ENCODE results near the gene NDST3. TPM values are rescaled to one million over a fixed set of nuclear protein-coding genes. Genes with fewer than 3 reads are reported as not detected.

The NDST3 gene
- polyA plus RNA-seq, 1 donor: 0.85 TPM

DNA sequence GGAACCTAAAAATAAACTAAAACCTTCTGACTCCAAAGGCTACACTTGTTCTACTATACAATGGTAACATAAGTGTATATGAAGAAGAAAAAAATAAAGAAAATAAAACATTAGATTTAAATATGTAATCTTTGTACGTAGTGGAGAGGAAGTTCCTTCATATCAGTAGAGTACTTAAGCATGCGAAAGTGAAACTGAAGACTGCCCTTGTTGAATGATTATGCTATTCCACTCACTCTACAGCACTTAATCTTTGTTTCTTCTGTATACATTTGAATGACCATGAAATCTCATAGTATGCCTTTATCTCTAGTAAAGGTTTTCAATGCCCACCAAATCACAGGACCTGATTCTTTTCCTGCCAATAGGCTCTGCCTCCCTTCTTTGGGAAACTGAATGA, 78.9 kb downstream of the NDST3 start:
- Histone ChIP-seq H3K4me3 (ENCODE audit: low read length) (no peak overlapping the region), H3K9me3 (ENCODE audit: control insufficient read depth, low read depth, low read length) (no peaks in the 10 kb centered on the region), H3K4me1 (ENCODE audit: control insufficient read depth, insufficient read depth, low read length) (no peaks in the 10 kb centered on the region), H3K36me3 (ENCODE audit: control insufficient read depth, insufficient read depth, low read length) (no peaks in the 10 kb centered on the region), H3K27ac (ENCODE audit: low read length) (no peak overlapping the region), H3K27me3 (ENCODE audit: control insufficient read depth, insufficient read depth, low read length) (no peaks in the 10 kb centered on the region)
- 50% methylated on average over 1 of the region's 2 CpGs for WGBS (ENCODE audit: insufficient coverage, low lambda C conversion rate)
- peak in 1 of 2 donors; percentile 20 for DNase-seq

GRCh38 chr4:118114720-118115119, 80.4 kb downstream of the NDST3 start:
- DNase-seq: no peak
- Histone ChIP-seq H3K4me3 (ENCODE audit: low read length) (no peak overlapping the region), H3K36me3 (ENCODE audit: control insufficient read depth, insufficient read depth, low read length) (no peaks in the 10 kb centered on the region), H3K4me1 (ENCODE audit: control insufficient read depth, insufficient read depth, low read length) (no peaks in the 10 kb centered on the region), H3K27me3 (ENCODE audit: control insufficient read depth, insufficient read depth, low read length) (no peaks in the 10 kb centered on the region), H3K27ac (ENCODE audit: low read length) (no peak overlapping the region), H3K9me3 (ENCODE audit: control insufficient read depth, low read depth, low read length) (no peaks in the 10 kb centered on the region)
- 100% methylated on average over 1 of the region's 3 CpGs for WGBS (ENCODE audit: insufficient coverage, low lambda C conversion rate)

DNA sequence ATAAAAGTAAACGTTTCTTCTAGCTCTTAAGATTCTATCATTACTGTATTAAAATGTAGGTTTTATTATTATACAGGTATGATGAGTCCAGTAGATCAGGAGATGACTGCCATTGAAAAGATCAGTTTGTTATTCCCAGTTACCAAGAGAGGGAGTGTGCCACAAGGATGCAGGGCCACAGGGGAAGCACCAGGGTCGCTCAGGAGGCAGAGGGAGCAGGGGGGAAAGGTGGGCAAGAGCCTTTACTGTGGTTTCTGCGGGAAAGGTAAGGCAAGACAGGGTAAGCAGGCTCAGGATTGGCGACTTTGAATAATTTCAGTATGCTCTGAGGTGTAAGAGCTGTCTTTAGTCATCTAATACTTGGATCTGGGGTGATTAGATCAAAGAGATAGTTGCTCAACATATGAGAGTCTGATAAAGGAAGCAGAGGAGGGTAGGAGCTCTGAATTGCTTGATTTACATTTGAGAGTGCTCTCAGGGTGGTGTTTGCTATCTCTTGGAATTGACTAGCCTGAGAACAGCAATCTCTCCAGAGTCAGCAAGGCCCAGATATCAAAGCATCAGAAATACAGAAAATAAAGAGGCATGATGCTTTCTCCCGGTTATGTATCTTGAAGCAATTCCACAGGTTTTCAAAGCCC, 86.0 kb downstream of the NDST3 start:
- H3K4me1 ChIP-seq (ENCODE audit: control insufficient read depth, insufficient read depth, low read length): no peaks in the 10 kb centered on the region
- no peaks in the 10 kb centered on the region for H3K27me3 ChIP-seq (ENCODE audit: control insufficient read depth, insufficient read depth, low read length)
- DNase-seq: no peak
- H3K27ac ChIP-seq (ENCODE audit: low read length): no peak overlapping the region
- no peak overlapping the region for H3K4me3 ChIP-seq (ENCODE audit: low read length)
- H3K9me3 ChIP-seq (ENCODE audit: control insufficient read depth, low read depth, low read length): no peaks in the 10 kb centered on the region
- no peaks in the 10 kb centered on the region for H3K36me3 ChIP-seq (ENCODE audit: control insufficient read depth, insufficient read depth, low read length)
- 100% methylated on average over 1 of the region's 5 CpGs for WGBS (ENCODE audit: insufficient coverage, low lambda C conversion rate)

DNA sequence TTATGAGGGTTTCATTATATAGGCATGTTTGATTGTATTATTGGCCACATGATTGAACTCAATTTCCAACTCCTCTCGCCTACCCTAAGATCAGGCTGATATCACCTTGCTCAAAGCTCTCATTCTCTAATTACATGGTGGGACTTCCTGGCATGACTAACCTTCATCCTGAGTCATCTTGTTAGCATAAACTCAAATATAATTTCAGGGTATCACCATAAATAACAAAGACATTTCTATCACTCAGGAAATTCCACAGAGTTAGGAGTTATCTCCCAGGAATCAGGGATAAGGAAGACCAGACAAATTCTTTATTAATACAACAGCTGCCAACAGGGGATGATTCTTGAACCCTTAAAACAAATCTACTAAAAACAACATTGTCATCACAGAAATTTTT, 90.7 kb downstream of the NDST3 start:
- H3K27ac ChIP-seq (ENCODE audit: low read length): no peak overlapping the region
- no peak for DNase-seq
- H3K4me3 ChIP-seq (ENCODE audit: low read length): no peak overlapping the region
- WGBS (ENCODE audit: insufficient coverage, low lambda C conversion rate): 86% methylated on average over 1 of the region's 1 CpG
- H3K4me1 ChIP-seq (ENCODE audit: control insufficient read depth, insufficient read depth, low read length): no peaks in the 10 kb centered on the region
- H3K36me3 ChIP-seq (ENCODE audit: control insufficient read depth, insufficient read depth, low read length): no peaks in the 10 kb centered on the region
- no peaks in the 10 kb centered on the region for H3K9me3 ChIP-seq (ENCODE audit: control insufficient read depth, low read depth, low read length)
- H3K27me3 ChIP-seq (ENCODE audit: control insufficient read depth, insufficient read depth, low read length): no peaks in the 10 kb centered on the region

DNA sequence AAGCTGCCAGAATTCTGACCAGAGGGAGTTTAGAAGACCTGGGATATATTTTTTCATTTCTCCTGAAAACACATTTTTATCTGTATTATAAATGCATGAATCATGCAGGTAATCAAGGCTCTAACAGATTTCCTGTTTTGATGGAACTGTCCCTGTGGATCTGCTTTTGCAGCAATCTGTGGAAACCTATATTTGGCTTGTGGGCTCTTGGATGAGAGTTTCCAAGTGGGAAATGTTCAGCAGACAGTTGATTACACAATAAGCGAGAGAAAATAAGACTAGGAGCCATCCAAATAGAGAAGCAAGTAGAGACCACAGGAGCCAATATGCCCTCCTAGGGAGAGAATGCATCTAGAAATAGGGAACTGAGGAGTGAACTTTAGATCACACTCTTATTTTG, 105.0 kb downstream of the NDST3 start:
- H3K27me3 ChIP-seq (ENCODE audit: control insufficient read depth, insufficient read depth, low read length): no peaks in the 10 kb centered on the region
- no peaks in the 10 kb centered on the region for H3K36me3 ChIP-seq (ENCODE audit: control insufficient read depth, insufficient read depth, low read length)
- H3K27ac ChIP-seq (ENCODE audit: low read length): no peak overlapping the region
- DNase-seq: no peak
- no peaks in the 10 kb centered on the region for H3K4me1 ChIP-seq (ENCODE audit: control insufficient read depth, insufficient read depth, low read length)
- H3K4me3 ChIP-seq (ENCODE audit: low read length): no peak overlapping the region
- no CpG with 5 or more reads among the region's 1 CpG for WGBS (ENCODE audit: insufficient coverage, low lambda C conversion rate)
- H3K9me3 ChIP-seq (ENCODE audit: control insufficient read depth, low read depth, low read length): no peaks in the 10 kb centered on the region

- no peaks in the 10 kb centered on the region for H3K4me1 ChIP-seq (ENCODE audit: control insufficient read depth, insufficient read depth, low read length)
- no peaks in the 10 kb centered on the region for H3K9me3 ChIP-seq (ENCODE audit: control insufficient read depth, low read depth, low read length)
- 83% methylated on average over 1 of the region's 4 CpGs for WGBS (ENCODE audit: insufficient coverage, low lambda C conversion rate)
- no peak for DNase-seq
- no peak overlapping the region for H3K4me3 ChIP-seq (ENCODE audit: low read length)
- H3K36me3 ChIP-seq (ENCODE audit: control insufficient read depth, insufficient read depth, low read length): no peaks in the 10 kb centered on the region
- H3K27ac ChIP-seq (ENCODE audit: low read length): no peak overlapping the region
- H3K27me3 ChIP-seq (ENCODE audit: control insufficient read depth, insufficient read depth, low read length): no peaks in the 10 kb centered on the region
Measured at GRCh38 chr4:118141240-118141639, 107.0 kb downstream of the NDST3 start.

DNA sequence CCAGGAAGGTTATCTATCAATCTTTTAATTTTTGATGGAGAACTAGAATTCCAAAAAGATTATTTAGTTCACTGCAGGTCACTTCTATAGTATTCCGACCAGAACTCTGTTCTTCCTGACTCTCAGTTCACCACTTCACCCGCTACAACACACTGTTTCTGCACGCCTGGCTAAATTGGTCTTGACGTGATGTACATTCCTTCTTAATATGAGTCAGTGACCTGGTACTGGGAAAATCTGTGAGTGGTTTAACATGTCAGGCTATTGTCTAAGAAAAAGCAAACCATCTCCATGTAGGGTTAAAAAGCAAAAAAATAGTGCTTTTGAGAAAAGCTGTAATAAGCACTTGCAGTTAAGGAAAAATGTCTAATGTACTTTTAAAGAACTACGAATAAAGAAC, 120.4 kb downstream of the NDST3 start:
- no peaks in the 10 kb centered on the region for H3K4me1 ChIP-seq (ENCODE audit: control insufficient read depth, insufficient read depth, low read length)
- no peaks in the 10 kb centered on the region for H3K27me3 ChIP-seq (ENCODE audit: control insufficient read depth, insufficient read depth, low read length)
- WGBS (ENCODE audit: insufficient coverage, low lambda C conversion rate): 100% methylated on average over 3 of the region's 5 CpGs
- H3K27ac ChIP-seq (ENCODE audit: low read length): no peak overlapping the region
- no peaks in the 10 kb centered on the region for H3K36me3 ChIP-seq (ENCODE audit: control insufficient read depth, insufficient read depth, low read length)
- H3K4me3 ChIP-seq (ENCODE audit: low read length): no peak overlapping the region
- H3K9me3 ChIP-seq (ENCODE audit: control insufficient read depth, low read depth, low read length): no peaks in the 10 kb centered on the region
- DNase-seq: no peak

DNA sequence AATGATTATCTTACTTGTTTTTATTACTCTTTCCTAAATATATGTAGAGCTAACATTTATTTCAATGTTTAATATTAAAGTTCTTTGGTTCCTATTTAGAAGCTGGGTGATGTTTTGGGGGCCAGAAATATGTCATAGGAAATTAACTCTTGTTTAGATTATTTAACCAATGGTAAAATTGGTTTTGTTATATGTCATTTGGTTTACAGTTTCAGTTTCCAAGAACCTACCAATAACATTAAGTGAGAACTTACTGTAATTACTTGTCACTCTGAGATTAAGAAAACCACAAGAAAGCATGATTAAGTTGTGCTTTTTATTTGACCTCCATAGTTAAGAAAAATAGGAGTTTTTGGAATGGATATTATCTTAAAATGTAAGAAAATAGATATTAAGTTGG, 121.2 kb downstream of the NDST3 start:
- H3K4me1 ChIP-seq (ENCODE audit: control insufficient read depth, insufficient read depth, low read length): no peaks in the 10 kb centered on the region
- no peaks in the 10 kb centered on the region for H3K36me3 ChIP-seq (ENCODE audit: control insufficient read depth, insufficient read depth, low read length)
- DNase-seq: no peak

GRCh38 chr4:118158763-118159375, 124.6 kb downstream of the NDST3 start:
- WGBS (ENCODE audit: insufficient coverage, low lambda C conversion rate): no CpG with 5 or more reads among the region's 2 CpGs
- H3K27me3 ChIP-seq (ENCODE audit: control insufficient read depth, insufficient read depth, low read length): no peaks in the 10 kb centered on the region

More for the DNA sequence above, 121.2 kb downstream of the NDST3 start:
- Histone ChIP-seq H3K27ac (ENCODE audit: low read length) (no peak overlapping the region), H3K9me3 (ENCODE audit: control insufficient read depth, low read depth, low read length) (no peaks in the 10 kb centered on the region), H3K4me3 (ENCODE audit: low read length) (no peak overlapping the region), H3K27me3 (ENCODE audit: control insufficient read depth, insufficient read depth, low read length) (no peaks in the 10 kb centered on the region)

DNA sequence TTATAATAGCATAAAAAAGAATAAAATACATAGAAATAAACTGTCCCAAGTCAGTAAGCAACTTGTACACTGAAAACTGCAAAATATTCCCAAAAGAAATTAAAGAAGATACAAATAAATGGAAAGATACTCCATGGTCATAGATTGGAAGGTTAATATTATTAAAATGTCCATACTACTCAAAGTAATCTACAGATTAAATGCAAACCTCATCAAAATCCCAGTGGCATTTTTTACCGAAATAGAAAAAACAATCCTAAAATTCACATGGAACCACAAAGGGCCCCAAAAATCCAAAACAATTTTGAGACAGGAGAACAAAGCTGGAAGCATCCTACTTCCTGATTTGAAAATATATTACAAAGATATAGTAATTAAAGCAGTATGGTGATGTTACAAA, 133.0 kb downstream of the NDST3 start:
- H3K36me3 ChIP-seq (ENCODE audit: control insufficient read depth, insufficient read depth, low read length): no peaks in the 10 kb centered on the region
- no peaks in the 10 kb centered on the region for H3K27me3 ChIP-seq (ENCODE audit: control insufficient read depth, insufficient read depth, low read length)
- H3K27ac ChIP-seq (ENCODE audit: low read length): no peak overlapping the region
- H3K4me3 ChIP-seq (ENCODE audit: low read length): no peak overlapping the region
- no peaks in the 10 kb centered on the region for H3K4me1 ChIP-seq (ENCODE audit: control insufficient read depth, insufficient read depth, low read length)
- no peaks in the 10 kb centered on the region for H3K9me3 ChIP-seq (ENCODE audit: control insufficient read depth, low read depth, low read length)
- no CpG with 5 or more reads among the region's 1 CpG for WGBS (ENCODE audit: insufficient coverage, low lambda C conversion rate)
- DNase-seq: no peak

More at GRCh38 chr4:118158763-118159375, 124.6 kb downstream of the NDST3 start:
- Histone ChIP-seq H3K36me3 (ENCODE audit: control insufficient read depth, insufficient read depth, low read length) (no peaks in the 10 kb centered on the region), H3K9me3 (ENCODE audit: control insufficient read depth, low read depth, low read length) (no peaks in the 10 kb centered on the region), H3K4me1 (ENCODE audit: control insufficient read depth, insufficient read depth, low read length) (no peaks in the 10 kb centered on the region), H3K27ac (ENCODE audit: low read length) (no peak overlapping the region), H3K4me3 (ENCODE audit: low read length) (no peak overlapping the region)
- DNase-seq: no peak

DNA sequence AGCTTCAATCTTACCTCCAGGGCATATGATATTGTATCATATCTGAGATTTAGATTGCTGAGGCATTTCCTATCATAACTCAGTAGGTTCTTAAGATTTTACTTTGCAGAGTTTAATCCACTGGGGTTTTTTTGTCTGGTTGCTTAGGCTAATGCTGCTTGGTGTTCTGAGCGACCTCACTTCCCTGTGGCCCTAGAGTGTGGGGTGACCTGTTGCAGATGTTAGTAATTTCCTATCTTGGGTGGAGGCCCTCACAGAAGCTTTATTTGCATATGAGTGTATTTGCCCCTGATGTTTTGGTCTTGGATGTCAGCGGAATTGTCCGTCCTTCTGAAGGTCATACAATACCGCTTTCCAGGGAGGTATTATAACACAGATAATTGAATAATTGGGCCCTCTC, 137.1 kb downstream of the NDST3 start:
- no peaks in the 10 kb centered on the region for H3K36me3 ChIP-seq (ENCODE audit: control insufficient read depth, insufficient read depth, low read length)
- no peak for DNase-seq
- H3K9me3 ChIP-seq (ENCODE audit: control insufficient read depth, low read depth, low read length): no peaks in the 10 kb centered on the region
- H3K4me3 ChIP-seq (ENCODE audit: low read length): no peak overlapping the region
- H3K27me3 ChIP-seq (ENCODE audit: control insufficient read depth, insufficient read depth, low read length): no peaks in the 10 kb centered on the region
- no peaks in the 10 kb centered on the region for H3K4me1 ChIP-seq (ENCODE audit: control insufficient read depth, insufficient read depth, low read length)
- no peak overlapping the region for H3K27ac ChIP-seq (ENCODE audit: low read length)
- WGBS (ENCODE audit: insufficient coverage, low lambda C conversion rate): no CpG with 5 or more reads among the region's 4 CpGs

Data from large intestine (tissue), 3 donors.